H1 (cell line): ENCODE measurements around the gene GSTM2. TPM values are rescaled to one million over a fixed set of nuclear protein-coding genes. Genes with fewer than 3 reads are reported as not detected.

Experiments used
- CTCF ChIA-PET: fragments of 300-600 bp; sonication (Branson Sonifier 250); formaldehyde crosslinking; loops from one replicate; lab custom pipeline; 2021; ENCODE audit not compliant: partially characterized antibody; lab: Charles Lee
- POLR2A ChIA-PET: fragments of 300-600 bp; sonication (Branson Sonifier 250); formaldehyde crosslinking; loops from one replicate; lab custom pipeline; 2021; ENCODE audit warnings: inconsistent platforms; ENCODE audit not compliant: partially characterized antibody; lab: Charles Lee
- DNase-seq, 2 experiments: peaks; one replicate each; pipeline versions ENCODE4 v3.0.0 to v3.0.0-alpha.2; 2010 to 2022; ENCODE audit warnings: low spot score in 2 of 2, low read depth in 1 of 2, mixed read lengths in 1 of 2
- FAIRE-seq: peaks from 2 replicates; lab custom pipeline; 2011; peaks lifted over from hg19 to GRCh38; lab: Jason Lieb, UNC
- H2AFZ ChIP-seq: 2 replicates; pipeline ENCODE4 v1.8.1; 2012; ENCODE audit warnings: low read length, inconsistent platforms
- H2AK5ac ChIP-seq: 2 replicates; pipeline ENCODE4 v1.6.1; 2013; ENCODE audit warnings: low read depth, low read length
- H2BK120ac ChIP-seq: replicated peaks from 2 replicates; pipeline ENCODE3; 2013; ENCODE audit warnings: low read depth, low read length, inconsistent platforms
- H2BK12ac ChIP-seq: 2 replicates; pipeline ENCODE4 v1.6.1; 2013; ENCODE audit warnings: low read depth, low read length
- H2BK15ac ChIP-seq: 2 replicates; pipeline ENCODE4 v1.6.1; 2013; ENCODE audit warnings: low read length
- H2BK20ac ChIP-seq: 2 replicates; pipeline ENCODE4 v1.6.1; 2013; ENCODE audit warnings: low read length
- H2BK5ac ChIP-seq: 2 replicates; pipeline ENCODE4 v1.6.1; 2013; ENCODE audit warnings: low read depth, low read length
- H3K14ac ChIP-seq: 2 replicates; pipeline ENCODE4 v1.6.1; 2013; ENCODE audit warnings: inconsistent platforms; ENCODE audit not compliant: insufficient read length
- H3K18ac ChIP-seq: 2 replicates; pipeline ENCODE4 v1.6.1; 2013; ENCODE audit warnings: low read length; ENCODE audit errors: extremely low read depth
- H3K23ac ChIP-seq: 2 replicates; pipeline ENCODE4 v1.6.1; 2013; ENCODE audit warnings: inconsistent platforms; ENCODE audit not compliant: insufficient read length
- H3K23me2 ChIP-seq: 2 replicates; pipeline ENCODE4 v1.6.1; 2013; ENCODE audit warnings: low read depth, low read length
- H3K27ac ChIP-seq: 2 replicates; pipeline ENCODE4 v1.6.1; 2011; ENCODE audit warnings: low read depth, low read length, inconsistent platforms
- H3K27me3 ChIP-seq, 4 experiments: replicated peaks in 1 of 4; 1 replicate in 1 of 4; 2 replicates in 3 of 4; pipeline versions ENCODE4 v1.6.1 to v1.8.1; 2011 to 2013; ENCODE audit warnings: low read length in 3 of 4, mild to moderate bottlenecking in 3 of 4, inconsistent platforms in 2 of 4, mixed read lengths in 2 of 4, moderate library complexity in 1 of 4; ENCODE audit not compliant: control insufficient read depth in 3 of 4, insufficient read depth in 3 of 4; ENCODE audit errors: extremely low read depth in 1 of 4
- H3K36me3 ChIP-seq, 4 experiments: 2 replicates each; pipeline versions ENCODE4 v1.6.1 to v1.8.1; 2011 to 2013; ENCODE audit warnings: mild to moderate bottlenecking in 4 of 4, low read length in 3 of 4, moderate library complexity in 2 of 4, control low read depth in 1 of 4, inconsistent platforms in 1 of 4; ENCODE audit not compliant: insufficient read depth in 4 of 4, control insufficient read depth in 2 of 4
- H3K4ac ChIP-seq: replicated peaks from 2 replicates; pipeline ENCODE3; 2013; ENCODE audit warnings: low read length, low read depth, mixed read lengths, inconsistent platforms; ENCODE audit not compliant: insufficient read length
- H3K4me1 ChIP-seq, 4 experiments: replicated peaks in 1 of 4; 1 replicate in 1 of 4; 2 replicates in 3 of 4; pipeline versions ENCODE4 v1.6.1 to v1.8.1; 2011 to 2013; ENCODE audit warnings: low read length in 3 of 4, inconsistent platforms in 2 of 4, mixed read lengths in 1 of 4; ENCODE audit not compliant: insufficient read depth in 4 of 4, control insufficient read depth in 3 of 4
- H3K4me2 ChIP-seq, 2 experiments: 2 replicates each; pipeline versions ENCODE4 v1.6.1 to v1.8.1; 2011 to 2013; ENCODE audit warnings: low read depth in 2 of 2, low read length in 2 of 2, control low read depth in 1 of 2, inconsistent platforms in 1 of 2, mild to moderate bottlenecking in 1 of 2; ENCODE audit not compliant: insufficient read depth in 1 of 2
- H3K4me3 ChIP-seq, 4 experiments: fragments of 200-600, 300-600 bp in 1 of 4; sonication (generic), shearing (Covaris generic), sonication (Bioruptor Twin) in 1 of 4; 2 replicates each; pipeline versions ENCODE4 v1.5.1 to v1.8.1; 2011 to 2016; ENCODE audit warnings: low read length in 4 of 4, low read depth in 3 of 4, control low read depth in 2 of 4, inconsistent platforms in 2 of 4, mild to moderate bottlenecking in 2 of 4, mixed read lengths in 1 of 4, moderate library complexity in 1 of 4; ENCODE audit not compliant: insufficient read depth in 2 of 4; ENCODE audit errors: extremely low read depth in 1 of 4
- H3K56ac ChIP-seq: replicated peaks from 2 replicates; pipeline ENCODE3; 2013; ENCODE audit warnings: low read depth, mild to moderate bottlenecking, mixed read lengths, low read length, inconsistent platforms; ENCODE audit not compliant: insufficient read length
- H3K79me1 ChIP-seq: 2 replicates; pipeline ENCODE4 v1.6.1; 2013; ENCODE audit warnings: low read depth, low read length, control low read depth
- H3K79me2 ChIP-seq, 2 experiments: 2 replicates each; pipeline versions ENCODE4 v1.6.1 to v1.8.1; 2012 to 2013; ENCODE audit warnings: low read length in 2 of 2, mild to moderate bottlenecking in 2 of 2, inconsistent platforms in 1 of 2; ENCODE audit not compliant: insufficient read depth in 2 of 2, control insufficient read depth in 1 of 2
- H3K9ac ChIP-seq, 4 experiments: replicated peaks in 1 of 4; 1 replicate in 1 of 4; 2 replicates in 3 of 4; pipeline versions ENCODE4 v1.6.1 to v1.8.1; 2011 to 2013; ENCODE audit warnings: low read depth in 3 of 4, low read length in 3 of 4, control low read depth in 2 of 4, mild to moderate bottlenecking in 2 of 4, moderate library complexity in 2 of 4, inconsistent platforms in 1 of 4; ENCODE audit errors: extremely low read depth in 1 of 4
- H3K9me3 ChIP-seq, 2 experiments: 2 replicates each; pipeline versions ENCODE4 v1.6.1 to v1.8.1; 2012 to 2013; ENCODE audit warnings: mild to moderate bottlenecking in 2 of 2, moderate library complexity in 2 of 2, control low read depth in 1 of 2, inconsistent platforms in 1 of 2, low read depth in 1 of 2, low read length in 1 of 2, mixed read lengths in 1 of 2; ENCODE audit not compliant: insufficient read depth in 2 of 2
- H4K20me1 ChIP-seq, 2 experiments: replicated peaks in 1 of 2; 2 replicates each; pipeline versions ENCODE3 to v1.8.1; 2011 to 2013; ENCODE audit warnings: inconsistent platforms in 2 of 2, low read length in 2 of 2, mild to moderate bottlenecking in 1 of 2; ENCODE audit not compliant: insufficient read depth in 2 of 2, control insufficient read depth in 1 of 2
- H4K5ac ChIP-seq: 2 replicates; pipeline ENCODE4 v1.6.1; 2013; ENCODE audit warnings: low read length, low read depth, mixed read lengths, inconsistent platforms; ENCODE audit not compliant: insufficient read length
- H4K8ac ChIP-seq: 2 replicates; pipeline ENCODE4 v1.8.0; 2013; ENCODE audit warnings: mild to moderate bottlenecking, moderate library complexity, low read length, inconsistent platforms; ENCODE audit not compliant: insufficient read depth; ENCODE audit errors: extremely low read depth
- H4K91ac ChIP-seq: replicated peaks from 2 replicates; pipeline ENCODE3; 2013; ENCODE audit warnings: low read length, mixed read lengths, inconsistent platforms; ENCODE audit not compliant: insufficient read length
- CREB1 ChIP-seq: IDR thresholded peaks from 2 replicates; pipeline ENCODE4 v1.6.1; 2012; ENCODE audit warnings: inconsistent platforms
- GTF2F1 ChIP-seq: IDR thresholded peaks from 2 replicates; pipeline ENCODE4 v1.6.1; 2012; ENCODE audit warnings: low read depth, low read length, improper control_type of control experiment, borderline replicate concordance
- KDM5A ChIP-seq: fragments of 200-600 bp; IDR thresholded peaks from 2 replicates; pipeline ENCODE4 v1.7.1; 2012; ENCODE audit warnings: mild to moderate bottlenecking, low read length, inconsistent platforms, mixed read lengths
- NANOG ChIP-seq: IDR thresholded peaks from 2 replicates; pipeline ENCODE4 v1.6.1; 2011; ENCODE audit warnings: low read length, low read depth, mild to moderate bottlenecking, inconsistent platforms; ENCODE audit not compliant: insufficient read depth, poor library complexity, severe bottlenecking
- RAD21 ChIP-seq, 2 experiments: IDR thresholded peaks in 1 of 2; conservative IDR thresholded peaks in 1 of 2; 2 replicates each; pipeline ENCODE4 v1.6.1; 2011; ENCODE audit warnings: low read depth in 2 of 2, low read length in 2 of 2, improper control_type of control experiment in 1 of 2, inconsistent platforms in 1 of 2, mild to moderate bottlenecking in 1 of 2, moderate library complexity in 1 of 2
- SIRT6 ChIP-seq: IDR thresholded peaks from one replicate; pipeline ENCODE4 v1.7.1; 2012; ENCODE audit warnings: low read length, inconsistent platforms
- TEAD4 ChIP-seq: IDR thresholded peaks from 2 replicates; pipeline ENCODE4 v1.6.1; 2012; ENCODE audit warnings: low read depth, low read length, inconsistent platforms, mixed read lengths
- WGBS, 2 experiments: shearing (Covaris generic) in 1 of 2; methylation state at CpG; one replicate each; pipeline versions ENCODE4 v1.1.6 to v1.1.7; 2013 to 2015; ENCODE audit warnings: low lambda C conversion rate in 2 of 2, mixed read lengths in 2 of 2, inconsistent platforms in 1 of 2, low coverage in 1 of 2, missing lambda C conversion rate in 1 of 2; ENCODE audit not compliant: insufficient replicate concordance in 2 of 2, insufficient coverage in 1 of 2, insufficient read length in 1 of 2; ENCODE audit errors: extremely low coverage in 1 of 2, missing lambda C conversion rate in 1 of 2; 5-methylcytosine and 5-hydroxymethylcytosine counted together
- polyA plus RNA-seq, 7 experiments: library from polyadenylated mRNA; depleted of rRNA in 3 of 7; stranded (reverse) in 5 of 7; unstranded in 2 of 7; fragments of >200 nt in 5 of 7; fragments of 200-250 nt in 2 of 7; gene quantifications; 1 replicate in 5 of 7; 2 replicates in 1 of 7; 4 replicates in 1 of 7; pipeline versions ENCODE4 v1.2.1 to v1.2.3, GENCODE V29; 2011 to 2013; ENCODE audit warnings: missing spikeins in 2 of 7, mixed read lengths in 2 of 7
- total RNA-seq: library from RNA; stranded (reverse); fragmentation: NEBNext Ultra II Directional; extraction: Animal tissue kit (Norgen Biotek cat#: 25700); gene quantifications from 2 replicates; pipeline ENCODE4 v1.2.1, GENCODE V29; 2021

GSTM2 gene
- total and polyA plus RNA-seq, 2 of the 8 experiments (the other 6 are each of a cell fraction or from before 2014, with no cell fraction given) = 9.6 to 23.1 TPM

DNA sequence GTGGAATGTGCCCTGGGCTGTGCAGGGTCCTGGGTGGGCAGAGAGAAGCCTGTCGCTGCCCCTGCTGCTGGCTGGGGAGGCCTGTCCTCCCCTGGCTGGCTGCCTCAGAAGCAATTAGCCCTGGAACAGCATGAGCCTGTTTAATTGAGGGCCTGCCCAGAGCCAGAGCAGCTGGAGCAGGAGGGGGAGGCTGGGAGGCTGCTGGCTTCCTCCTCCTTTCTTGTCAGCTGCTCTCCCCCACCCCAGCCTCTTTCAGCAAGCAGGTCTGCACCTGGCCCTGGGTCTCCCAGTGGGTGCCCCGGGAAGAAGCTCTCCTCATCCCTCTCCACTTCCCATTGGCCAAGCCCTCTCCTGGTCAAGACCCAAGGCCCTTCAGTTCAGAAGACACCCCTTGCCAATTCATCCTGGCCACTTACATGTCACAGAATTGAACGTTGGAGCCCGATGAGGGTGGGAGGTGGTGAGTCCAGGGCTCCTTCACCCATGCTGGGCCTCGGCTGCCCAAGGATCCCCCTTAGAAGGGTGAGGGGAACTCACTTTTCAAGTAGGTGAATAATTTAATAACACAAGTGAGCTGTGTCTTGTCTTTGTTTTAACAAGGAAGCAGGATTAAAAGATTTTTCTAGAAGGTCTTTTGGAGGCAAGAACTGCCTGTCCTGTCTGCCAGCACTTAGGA is 35.0 kb upstream of the GSTM2 start:
- H3K23me2 ChIP-seq = no peaks in the 10 kb centered on the region
- H2BK5ac ChIP-seq = no peak overlapping the region
- no peak overlapping the region for H3K23ac ChIP-seq
- no peak overlapping the region for H3K9ac ChIP-seq
- H3K79me2 ChIP-seq = no peaks in the 10 kb centered on the region
- H3K79me1 ChIP-seq = no peaks in the 10 kb centered on the region
- no peak overlapping the region for H3K14ac ChIP-seq
- H3K27me3 ChIP-seq = no peaks in the 10 kb centered on the region
- no peak overlapping the region for H2BK20ac ChIP-seq
- FAIRE-seq = no peak
- no peak overlapping the region for H2AK5ac ChIP-seq
- no peak overlapping the region for H3K4me2 ChIP-seq
- peaks cover 16 to 20% (median 17%) of the 10 kb centered on the region in 4 experiments for H3K36me3 ChIP-seq
- H4K5ac ChIP-seq = no peak overlapping the region
- DNase-seq = peak in 1 of 2 experiments; percentile 35
- H2BK12ac ChIP-seq = no peak overlapping the region
- H4K8ac ChIP-seq = no peak overlapping the region
- H3K4me3 ChIP-seq = no peak overlapping the region
- H3K4ac ChIP-seq = no peak overlapping the region
- WGBS, 2 experiments = 92% methylated on average over 5 of the region's 5 CpGs; no CpG with 5 or more reads in 1 of the 2 experiments
- H2AFZ ChIP-seq = no peak overlapping the region
- CTCF ChIA-PET = interaction anchor here (0.9 to 10.4 kb wide), 11 partner anchors 7 to 100 kb away, joined by 3 to 73 read pairs (median 5); partner anchors contain the start of gene GSTM1
- no peak overlapping the region for H2BK15ac ChIP-seq
- no peaks in the 10 kb centered on the region for H3K9me3 ChIP-seq
- peaks cover 0 to 13% of the 10 kb centered on the region in 2 experiments for H4K20me1 ChIP-seq
- H3K56ac ChIP-seq = no peak overlapping the region
- H3K4me1 ChIP-seq = peaks cover 5 to 8% (median 7%) of the 10 kb centered on the region in 4 experiments; a peak in 6 of 7 replicates
- POLR2A ChIA-PET = interaction anchor here (0.7 to 1.6 kb wide), 4 partner anchors 8 to 74 kb away, joined by 3 to 5 read pairs (median 4); partner anchors contain the start of genes AMPD2 and GNAT2
- no peak overlapping the region; the same call in 1 of the 2 replicates for H3K18ac ChIP-seq
- H3K27ac ChIP-seq = no peak overlapping the region
- H2BK120ac ChIP-seq = no peak overlapping the region
- no peak overlapping the region for H4K91ac ChIP-seq
- TF ChIP-seq RAD21 (IDR thresholded peaks at IDR 0.05 in 1 of 2, conservative IDR thresholded peaks at IDR 0.05 in 1 of 2; ENCODE audit: low read depth in 2 of 2, low read length in 2 of 2) (no peak), CREB1 (no peak), TEAD4 (no peak), KDM5A (no peak), NANOG (no peak), GTF2F1 (no peak), SIRT6 (no peak)
